ENCODE data around the gene RGS3. TPM values are rescaled to one million over a fixed set of nuclear protein-coding genes. Genes with fewer than 3 reads are reported as not detected.

Gene RGS3
- total and polyA plus RNA-seq, 2 of the 13 experiments (the other 11 are each of a cell fraction or from before 2014, with no cell fraction given), result 17.1 to 28.8 TPM

DNA sequence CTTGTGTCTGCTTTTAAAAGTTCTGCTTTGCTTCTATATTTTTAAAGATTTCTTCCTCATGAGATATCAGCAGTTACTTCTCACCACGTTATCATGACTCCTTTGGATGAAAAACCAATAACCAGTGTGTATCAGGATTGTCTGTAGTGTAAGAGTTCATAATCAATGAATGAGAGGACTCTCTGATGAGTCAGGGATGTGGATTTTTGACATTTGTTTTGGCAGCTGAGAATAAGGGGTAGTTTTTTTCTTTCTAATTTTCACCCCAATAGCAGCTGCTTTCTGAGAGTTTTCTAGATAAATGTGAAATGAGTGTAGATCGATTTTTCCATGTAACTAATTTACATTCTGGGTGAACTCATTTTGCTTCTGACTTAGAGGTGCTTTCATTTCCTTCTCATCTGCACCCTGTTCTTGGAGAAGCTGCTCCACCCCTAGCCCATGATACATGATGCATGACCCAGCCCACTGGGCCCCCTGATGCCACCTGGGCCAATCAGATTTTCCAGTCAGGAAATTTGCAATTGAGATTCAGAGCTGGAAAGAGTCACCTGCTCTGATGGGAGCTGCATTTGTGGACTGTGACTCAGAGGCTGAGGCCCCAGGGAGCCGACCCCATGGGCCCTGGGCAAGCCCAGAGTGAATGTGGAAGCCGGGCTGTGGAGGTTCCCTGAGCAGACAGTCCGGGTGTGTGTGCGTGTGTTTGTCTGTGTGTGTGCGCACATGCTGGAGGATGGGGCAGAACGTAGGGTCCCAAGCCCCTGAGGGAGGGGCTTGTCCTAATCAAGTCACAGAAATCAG lies 159.3 kb downstream of the RGS3 start (continued):
- TF ChIP-seq SPEN (CRISPR knock-in tag; IDR thresholded peaks at IDR 0.05; ENCODE audit: low read depth), result no peak
- TF ChIP-seq RARA (CRISPR knock-in tag; IDR thresholded peaks at IDR 0.05), result peak; percentile 18; the same call in 1 of the 2 replicates
- TF ChIP-seq NFKB2 (CRISPR knock-in tag; IDR thresholded peaks at IDR 0.05; ENCODE audit: borderline replicate concordance), result no peak
- 0 out of 2 replicates have a peak, but pooled peaks have one; percentile 25 for TF ChIP-seq SALL1 (CRISPR knock-in tag; IDR thresholded peaks at IDR 0.05)
- no peak for TF ChIP-seq CHD2 (IDR thresholded peaks at IDR 0.05; ENCODE audit: low read depth, low read length)
- TF ChIP-seq RCOR2 (CRISPR knock-in tag; IDR thresholded peaks at IDR 0.05), result no peak
- no peak for TF ChIP-seq REXO4 (CRISPR knock-in tag; IDR thresholded peaks at IDR 0.05; ENCODE audit: borderline replicate concordance)
- TF ChIP-seq, protein P1, sequence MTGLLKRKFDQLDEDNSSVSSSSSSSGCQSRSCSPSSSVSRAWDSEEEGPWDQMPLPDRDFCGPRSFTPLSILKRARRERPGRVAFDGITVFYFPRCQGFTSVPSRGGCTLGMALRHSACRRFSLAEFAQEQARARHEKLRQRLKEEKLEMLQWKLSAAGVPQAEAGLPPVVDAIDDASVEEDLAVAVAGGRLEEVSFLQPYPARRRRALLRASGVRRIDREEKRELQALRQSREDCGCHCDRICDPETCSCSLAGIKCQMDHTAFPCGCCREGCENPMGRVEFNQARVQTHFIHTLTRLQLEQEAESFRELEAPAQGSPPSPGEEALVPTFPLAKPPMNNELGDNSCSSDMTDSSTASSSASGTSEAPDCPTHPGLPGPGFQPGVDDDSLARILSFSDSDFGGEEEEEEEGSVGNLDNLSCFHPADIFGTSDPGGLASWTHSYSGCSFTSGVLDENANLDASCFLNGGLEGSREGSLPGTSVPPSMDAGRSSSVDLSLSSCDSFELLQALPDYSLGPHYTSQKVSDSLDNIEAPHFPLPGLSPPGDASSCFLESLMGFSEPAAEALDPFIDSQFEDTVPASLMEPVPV (CRISPR knock-in tag; IDR thresholded peaks at IDR 0.05), result no peak
- no peak for TF ChIP-seq PRPF4 (IDR thresholded peaks at IDR 0.05; ENCODE audit: low read depth, low read length, poor library complexity, severe bottlenecking)
- TF ChIP-seq, protein P2, sequence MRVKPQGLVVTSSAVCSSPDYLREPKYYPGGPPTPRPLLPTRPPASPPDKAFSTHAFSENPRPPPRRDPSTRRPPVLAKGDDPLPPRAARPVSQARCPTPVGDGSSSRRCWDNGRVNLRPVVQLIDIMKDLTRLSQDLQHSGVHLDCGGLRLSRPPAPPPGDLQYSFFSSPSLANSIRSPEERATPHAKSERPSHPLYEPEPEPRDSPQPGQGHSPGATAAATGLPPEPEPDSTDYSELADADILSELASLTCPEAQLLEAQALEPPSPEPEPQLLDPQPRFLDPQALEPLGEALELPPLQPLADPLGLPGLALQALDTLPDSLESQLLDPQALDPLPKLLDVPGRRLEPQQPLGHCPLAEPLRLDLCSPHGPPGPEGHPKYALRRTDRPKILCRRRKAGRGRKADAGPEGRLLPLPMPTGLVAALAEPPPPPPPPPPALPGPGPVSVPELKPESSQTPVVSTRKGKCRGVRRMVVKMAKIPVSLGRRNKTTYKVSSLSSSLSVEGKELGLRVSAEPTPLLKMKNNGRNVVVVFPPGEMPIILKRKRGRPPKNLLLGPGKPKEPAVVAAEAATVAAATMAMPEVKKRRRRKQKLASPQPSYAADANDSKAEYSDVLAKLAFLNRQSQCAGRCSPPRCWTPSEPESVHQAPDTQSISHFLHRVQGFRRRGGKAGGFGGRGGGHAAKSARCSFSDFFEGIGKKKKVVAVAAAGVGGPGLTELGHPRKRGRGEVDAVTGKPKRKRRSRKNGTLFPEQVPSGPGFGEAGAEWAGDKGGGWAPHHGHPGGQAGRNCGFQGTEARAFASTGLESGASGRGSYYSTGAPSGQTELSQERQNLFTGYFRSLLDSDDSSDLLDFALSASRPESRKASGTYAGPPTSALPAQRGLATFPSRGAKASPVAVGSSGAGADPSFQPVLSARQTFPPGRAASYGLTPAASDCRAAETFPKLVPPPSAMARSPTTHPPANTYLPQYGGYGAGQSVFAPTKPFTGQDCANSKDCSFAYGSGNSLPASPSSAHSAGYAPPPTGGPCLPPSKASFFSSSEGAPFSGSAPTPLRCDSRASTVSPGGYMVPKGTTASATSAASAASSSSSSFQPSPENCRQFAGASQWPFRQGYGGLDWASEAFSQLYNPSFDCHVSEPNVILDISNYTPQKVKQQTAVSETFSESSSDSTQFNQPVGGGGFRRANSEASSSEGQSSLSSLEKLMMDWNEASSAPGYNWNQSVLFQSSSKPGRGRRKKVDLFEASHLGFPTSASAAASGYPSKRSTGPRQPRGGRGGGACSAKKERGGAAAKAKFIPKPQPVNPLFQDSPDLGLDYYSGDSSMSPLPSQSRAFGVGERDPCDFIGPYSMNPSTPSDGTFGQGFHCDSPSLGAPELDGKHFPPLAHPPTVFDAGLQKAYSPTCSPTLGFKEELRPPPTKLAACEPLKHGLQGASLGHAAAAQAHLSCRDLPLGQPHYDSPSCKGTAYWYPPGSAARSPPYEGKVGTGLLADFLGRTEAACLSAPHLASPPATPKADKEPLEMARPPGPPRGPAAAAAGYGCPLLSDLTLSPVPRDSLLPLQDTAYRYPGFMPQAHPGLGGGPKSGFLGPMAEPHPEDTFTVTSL (CRISPR knock-in tag; IDR thresholded peaks at IDR 0.05; ENCODE audit: borderline replicate concordance), result no peak
- TF ChIP-seq ZBTB7A (CRISPR knock-in tag; IDR thresholded peaks at IDR 0.05), result no peak
- TF ChIP-seq, protein P3, sequence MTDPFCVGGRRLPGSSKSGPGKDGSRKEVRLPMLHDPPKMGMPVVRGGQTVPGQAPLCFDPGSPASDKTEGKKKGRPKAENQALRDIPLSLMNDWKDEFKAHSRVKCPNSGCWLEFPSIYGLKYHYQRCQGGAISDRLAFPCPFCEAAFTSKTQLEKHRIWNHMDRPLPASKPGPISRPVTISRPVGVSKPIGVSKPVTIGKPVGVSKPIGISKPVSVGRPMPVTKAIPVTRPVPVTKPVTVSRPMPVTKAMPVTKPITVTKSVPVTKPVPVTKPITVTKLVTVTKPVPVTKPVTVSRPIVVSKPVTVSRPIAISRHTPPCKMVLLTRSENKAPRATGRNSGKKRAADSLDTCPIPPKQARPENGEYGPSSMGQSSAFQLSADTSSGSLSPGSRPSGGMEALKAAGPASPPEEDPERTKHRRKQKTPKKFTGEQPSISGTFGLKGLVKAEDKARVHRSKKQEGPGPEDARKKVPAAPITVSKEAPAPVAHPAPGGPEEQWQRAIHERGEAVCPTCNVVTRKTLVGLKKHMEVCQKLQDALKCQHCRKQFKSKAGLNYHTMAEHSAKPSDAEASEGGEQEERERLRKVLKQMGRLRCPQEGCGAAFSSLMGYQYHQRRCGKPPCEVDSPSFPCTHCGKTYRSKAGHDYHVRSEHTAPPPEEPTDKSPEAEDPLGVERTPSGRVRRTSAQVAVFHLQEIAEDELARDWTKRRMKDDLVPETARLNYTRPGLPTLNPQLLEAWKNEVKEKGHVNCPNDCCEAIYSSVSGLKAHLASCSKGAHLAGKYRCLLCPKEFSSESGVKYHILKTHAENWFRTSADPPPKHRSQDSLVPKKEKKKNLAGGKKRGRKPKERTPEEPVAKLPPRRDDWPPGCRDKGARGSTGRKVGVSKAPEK (CRISPR knock-in tag; IDR thresholded peaks at IDR 0.05; ENCODE audit: borderline replicate concordance), result no peak
- no peak for TF ChIP-seq ZNF451 (CRISPR knock-in tag; IDR thresholded peaks at IDR 0.05)
- TF ChIP-seq HOXA5 (CRISPR knock-in tag; IDR thresholded peaks at IDR 0.05), result no peak
- TF ChIP-seq, protein P4, sequence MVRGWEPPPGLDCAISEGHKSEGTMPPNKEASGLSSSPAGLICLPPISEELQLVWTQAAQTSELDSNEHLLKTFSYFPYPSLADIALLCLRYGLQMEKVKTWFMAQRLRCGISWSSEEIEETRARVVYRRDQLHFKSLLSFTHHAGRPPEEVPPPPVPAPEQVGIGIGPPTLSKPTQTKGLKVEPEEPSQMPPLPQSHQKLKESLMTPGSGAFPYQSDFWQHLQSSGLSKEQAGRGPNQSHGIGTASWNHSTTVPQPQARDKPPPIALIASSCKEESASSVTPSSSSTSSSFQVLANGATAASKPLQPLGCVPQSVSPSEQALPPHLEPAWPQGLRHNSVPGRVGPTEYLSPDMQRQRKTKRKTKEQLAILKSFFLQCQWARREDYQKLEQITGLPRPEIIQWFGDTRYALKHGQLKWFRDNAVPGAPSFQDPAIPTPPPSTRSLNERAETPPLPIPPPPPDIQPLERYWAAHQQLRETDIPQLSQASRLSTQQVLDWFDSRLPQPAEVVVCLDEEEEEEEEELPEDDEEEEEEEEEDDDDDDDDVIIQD (CRISPR knock-in tag; IDR thresholded peaks at IDR 0.05; ENCODE audit: low read depth), result 0 out of 2 replicates have a peak, but pooled peaks have one; percentile 13
